IMR-90 (cell line): Measurements from ENCODE around the gene EREG. TPM values are rescaled to one million over a fixed set of nuclear protein-coding genes. Genes with fewer than 3 reads are reported as not detected.

ENCODE experiments used
- ATAC-seq: fragments of 200-7000 bp; cut with Tn5 transposase; 2 replicates; pipeline ENCODE4 v1.9.1; 2020; ENCODE audit warnings: low read depth, mild to moderate bottlenecking, moderate library complexity
- BruUV-seq: library from RNA; stranded (reverse); fragments of 400-500 nt; replicated peaks from 2 replicates; lab custom pipeline; 2021; lab: Mats Ljungman, UMichigan
- CTCF ChIA-PET: fragments of 300-600 bp; formaldehyde crosslinking; extraction: SDS; loops from one replicate; lab custom pipeline; 2021; ENCODE audit warnings: antibody characterized with exemption; lab: Yijun Ruan, JAX
- POLR2A ChIA-PET: fragments of 300-600 bp; sonication (Branson Sonifier 250); formaldehyde crosslinking; loops from one replicate; lab custom pipeline; 2022; ENCODE audit warnings: antibody characterized with exemption; ENCODE audit not compliant: unreplicated experiment; lab: Charles Lee
- DNase-seq: peaks from one replicate; pipeline ENCODE4 v3.0.0; 2013
- H2AFZ ChIP-seq: replicated peaks from 2 replicates; pipeline ENCODE3; 2013; ENCODE audit warnings: low read length, mild to moderate bottlenecking; ENCODE audit not compliant: poor library complexity
- H2AK5ac ChIP-seq: 2 replicates; pipeline ENCODE4 v1.6.1; 2013; ENCODE audit warnings: low read depth, low read length, inconsistent platforms
- H2AK9ac ChIP-seq: replicated peaks from 2 replicates; pipeline ENCODE3; 2013; ENCODE audit warnings: mild to moderate bottlenecking, low read depth, low read length, moderate library complexity; ENCODE audit not compliant: poor library complexity
- H2BK120ac ChIP-seq: 2 replicates; pipeline ENCODE4 v1.6.1; 2013; ENCODE audit warnings: low read depth, low read length, inconsistent platforms
- H2BK15ac ChIP-seq: 3 replicates; pipeline ENCODE4 v1.6.1; 2013; ENCODE audit warnings: low read depth, low read length, inconsistent platforms
- H2BK20ac ChIP-seq: 2 replicates; pipeline ENCODE4 v1.6.1; 2013; ENCODE audit warnings: low read depth, mild to moderate bottlenecking, inconsistent platforms, low read length, moderate library complexity
- H2BK5ac ChIP-seq: 2 replicates; pipeline ENCODE4 v1.6.1; 2013; ENCODE audit warnings: mild to moderate bottlenecking, low read depth, low read length, inconsistent platforms; ENCODE audit not compliant: poor library complexity, severe bottlenecking
- H3K14ac ChIP-seq: replicated peaks from 2 replicates; pipeline ENCODE4 v1.6.1; 2013; ENCODE audit warnings: low read depth, low read length, inconsistent platforms
- H3K18ac ChIP-seq: 2 replicates; pipeline ENCODE4 v1.6.1; 2013; ENCODE audit warnings: low read depth, low read length, control low read depth
- H3K23ac ChIP-seq: 2 replicates; pipeline ENCODE4 v1.6.1; 2013; ENCODE audit warnings: low read depth, low read length, inconsistent platforms
- H3K27ac ChIP-seq: 2 replicates; pipeline ENCODE4 v1.5.1; 2013; ENCODE audit warnings: mild to moderate bottlenecking, control low read depth, low read length; ENCODE audit not compliant: insufficient read depth
- H3K27me3 ChIP-seq: 2 replicates; pipeline ENCODE4 v1.6.1; 2013; ENCODE audit warnings: low read length; ENCODE audit not compliant: control insufficient read depth, insufficient read depth
- H3K36me3 ChIP-seq: 2 replicates; pipeline ENCODE4 v1.6.1; 2013; ENCODE audit warnings: low read length, mixed read lengths; ENCODE audit not compliant: control insufficient read depth, insufficient read depth
- H3K4ac ChIP-seq: 2 replicates; pipeline ENCODE4 v1.6.1; 2013; ENCODE audit warnings: low read depth, low read length, inconsistent platforms
- H3K4me1 ChIP-seq: 2 replicates; pipeline ENCODE4 v1.6.1; 2013; ENCODE audit warnings: low read length, mixed read lengths; ENCODE audit not compliant: control insufficient read depth, insufficient read depth
- H3K4me2 ChIP-seq: 2 replicates; pipeline ENCODE4 v1.6.1; 2013; ENCODE audit warnings: low read depth, mild to moderate bottlenecking, control low read depth, low read length, moderate library complexity
- H3K4me3 ChIP-seq: 2 replicates; pipeline ENCODE4 v1.5.1; 2013; ENCODE audit warnings: low read depth, mild to moderate bottlenecking, control low read depth, low read length, moderate library complexity; ENCODE audit not compliant: insufficient read depth
- H3K56ac ChIP-seq: 2 replicates; pipeline ENCODE4 v1.6.1; 2013; ENCODE audit warnings: low read length, inconsistent platforms; ENCODE audit not compliant: insufficient read depth; ENCODE audit errors: extremely low read depth
- H3K79me1 ChIP-seq, 2 experiments: 2 replicates each; pipeline ENCODE4 v1.6.1; 2013; ENCODE audit warnings: low read length in 2 of 2, inconsistent platforms in 1 of 2, low read depth in 1 of 2
- H3K9ac ChIP-seq: 2 replicates; pipeline ENCODE4 v1.6.1; 2013; ENCODE audit warnings: low read depth, low read length, control low read depth
- H3K9me1 ChIP-seq: 2 replicates; pipeline ENCODE4 v1.6.1; 2013; ENCODE audit warnings: low read length, inconsistent platforms; ENCODE audit not compliant: insufficient read depth
- H3K9me3 ChIP-seq: 2 replicates; pipeline ENCODE4 v1.6.1; 2013; ENCODE audit warnings: low read length; ENCODE audit not compliant: control insufficient read depth, insufficient read depth
- H4K20me1 ChIP-seq: 2 replicates; pipeline ENCODE4 v1.6.1; 2013; ENCODE audit warnings: low read length, inconsistent platforms; ENCODE audit not compliant: insufficient read depth
- H4K5ac ChIP-seq: 2 replicates; pipeline ENCODE4 v1.6.1; 2013; ENCODE audit warnings: mild to moderate bottlenecking, low read depth, low read length, control low read depth
- H4K8ac ChIP-seq, 2 experiments: 2 replicates each; pipeline ENCODE4 v1.6.1; 2013; ENCODE audit warnings: low read depth in 2 of 2, low read length in 2 of 2, control low read depth in 1 of 2, inconsistent platforms in 1 of 2
- H4K91ac ChIP-seq: 2 replicates; pipeline ENCODE4 v1.6.1; 2013; ENCODE audit warnings: low read depth, low read length, inconsistent platforms; ENCODE audit not compliant: insufficient read depth
- FOS ChIP-seq: fragments of 150-350 bp; IDR thresholded peaks from 2 replicates; pipeline ENCODE4 v1.6.1; 2016; ENCODE audit warnings: low read depth, low read length
- MAFK ChIP-seq: IDR thresholded peaks from 2 replicates; pipeline ENCODE4 v1.6.1; 2012; ENCODE audit warnings: low read depth, low read length, improper control_type of control experiment
- POLR2A ChIP-seq: IDR thresholded peaks from 2 replicates; pipeline ENCODE4 v1.6.1; 2012; ENCODE audit warnings: mild to moderate bottlenecking, low read depth, low read length
- WGBS, 2 experiments: methylation state at CpG; one replicate each; pipeline versions ENCODE4 v1.1.5 to v1.1.7; 2013; ENCODE audit warnings: missing lambda C conversion rate in 2 of 2; ENCODE audit not compliant: insufficient read length in 1 of 2; ENCODE audit errors: extremely low coverage in 2 of 2; 5-methylcytosine and 5-hydroxymethylcytosine counted together
- dilution Hi-C: fragments of 300-500 bp; cut with HindIII; formaldehyde crosslinking; loops from one replicate; pipeline ENCODE4 v1.14.3; 2018; ENCODE audit warnings: low sequenced_read_pairs; ENCODE audit not compliant: unreplicated experiment
- in situ Hi-C: fragments of 300-500 bp; cut with MboI; formaldehyde crosslinking; loops from 3 replicates; pipeline ENCODE4 v1.14.3; 2019; ENCODE audit warnings: low sequenced_read_pairs, inconsistent platforms, mixed read lengths
- intact Hi-C: fragments of 100-400 bp; cut with micrococcal nuclease; formaldehyde crosslinking; loops from 2 replicates; pipeline ENCODE4 v1.10.0; 2022
- polyA plus RNA-seq, 3 experiments: library from polyadenylated mRNA; depleted of rRNA; stranded (reverse); fragments of >200 nt; gene quantifications; 2 replicates each; pipeline ENCODE4 v1.2.3, GENCODE V29; 2012; ENCODE audit warnings: low replicate concordance in 1 of 3
- total RNA-seq: library from RNA; depleted of rRNA; stranded (reverse); fragments of >200 nt; gene quantifications from 2 replicates; pipeline ENCODE4 v1.2.3, GENCODE V29; 2012

The EREG gene
- total and polyA plus RNA-seq, 2 of the 4 experiments (the other 2 are of a cell fraction): 0.26 to 0.36 TPM

DNA sequence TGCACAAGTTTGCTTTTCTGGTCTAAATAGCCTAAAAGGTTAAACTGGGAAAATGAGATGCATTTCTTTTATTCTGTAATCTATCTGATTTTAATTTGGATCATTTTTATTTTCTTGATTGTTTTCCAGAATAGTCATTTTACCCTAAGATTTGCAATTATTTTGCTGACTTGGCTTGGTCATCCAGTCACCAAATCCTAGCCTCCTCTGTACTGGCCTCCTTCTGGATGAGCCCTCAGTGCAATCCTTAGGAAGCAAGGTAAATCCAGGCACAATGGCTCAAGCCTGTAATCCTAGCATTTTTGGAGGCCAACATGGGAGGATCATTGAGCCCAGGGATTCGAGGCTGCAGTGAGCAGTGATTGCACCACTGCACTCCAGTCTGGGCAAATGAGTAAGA is 9.2 kb downstream of the EREG start:
- H4K5ac ChIP-seq: no peak overlapping the region; the same call in 1 of the 2 replicates
- no peaks in the 10 kb centered on the region for H3K79me1 ChIP-seq
- CTCF ChIA-PET: no interaction called here
- no peak overlapping the region for H3K56ac ChIP-seq
- DNase-seq (no peak), ATAC-seq (no peak)
- H3K23ac ChIP-seq: peak overlapping the region; percentile 23; the same call in 1 of the 2 replicates
- H2AK5ac ChIP-seq: peak overlapping the region; percentile 75; the same call in 1 of the 2 replicates
- H3K27ac ChIP-seq: no peak overlapping the region
- no peaks in the 10 kb centered on the region for H3K27me3 ChIP-seq
- peak overlapping the region; percentile 8; the same call in 1 of the 2 replicates for H3K18ac ChIP-seq
- H4K20me1 ChIP-seq: no peaks in the 10 kb centered on the region
- dilution Hi-C loops: no loop called here
- no peaks in the 10 kb centered on the region for H3K9me3 ChIP-seq
- no TSS peak for BruUV-seq
- no peaks in the 10 kb centered on the region for H3K4me1 ChIP-seq
- H3K4ac ChIP-seq: peak overlapping the region; percentile 75
- WGBS, 2 experiments: no CpG with 5 or more reads among the region's 1 CpG
- H2BK15ac ChIP-seq: peak overlapping the region; percentile 86; the same call in 1 of the 3 replicates
- peak overlapping the region; percentile 43; the same call in 1 of the 2 replicates for H3K14ac ChIP-seq
- no peak for TF ChIP-seq POLR2A
- TF ChIP-seq MAFK: peak; percentile 50; the same call in 1 of the 2 replicates
- no peak for TF ChIP-seq FOS
- H3K36me3 ChIP-seq: no peaks in the 10 kb centered on the region; the same call in 1 of the 2 replicates
- no peak overlapping the region for H3K9ac ChIP-seq
- H3K4me2 ChIP-seq: no peak overlapping the region
- H2AK9ac ChIP-seq: no peak overlapping the region
- no peak overlapping the region for H2AFZ ChIP-seq
- H3K9me1 ChIP-seq: no peaks in the 10 kb centered on the region
- peak overlapping the region; percentile 5 to 39; a peak in 2 of 4 replicates for H4K8ac ChIP-seq
- peak overlapping the region; percentile 77 for H2BK120ac ChIP-seq
- intact Hi-C loops: no loop called here
- H4K91ac ChIP-seq: no peak overlapping the region
- H2BK20ac ChIP-seq: peak overlapping the region; percentile 75; the same call in 1 of the 2 replicates
- in situ Hi-C loops: loop anchor here (5.0 kb wide), 1 partner anchor 298 kb away; no protein-coding TSS in a partner anchor
- no peak overlapping the region for H3K4me3 ChIP-seq
- POLR2A ChIA-PET: no interaction called here
- peak overlapping the region; percentile 71 for H2BK5ac ChIP-seq
